Measurements from ENCODE around the gene HLA-DOA. TPM values are rescaled to one million over a fixed set of nuclear protein-coding genes. Genes with fewer than 3 reads are reported as not detected.

Gene HLA-DOA
- total RNA-seq, 1 donor from 2014 or later, result 0.69 TPM

GRCh38 chr6:32976334-32977069 lies 32.9 kb downstream of the HLA-DOA start:
- Mint-ChIP-seq H3K27ac (ENCODE audit: unreplicated experiment) (no peak overlapping the region), H3K4me1 (ENCODE audit: low read depth, unreplicated experiment) (peaks cover 8% of the 10 kb centered on the region), H3K27me3 (ENCODE audit: unreplicated experiment) (peaks cover 15% of the 10 kb centered on the region), H3K4me3 (ENCODE audit: unreplicated experiment) (peak overlapping the region; percentile 53), H3K9me3 (ENCODE audit: unreplicated experiment) (peaks cover 28% of the 10 kb centered on the region), H3K36me3 (ENCODE audit: unreplicated experiment) (peaks cover 8% of the 10 kb centered on the region)
- DNase-seq, result no peak
- no peak for TF ChIP-seq CTCF (IDR thresholded peaks at IDR 0.05; ENCODE audit: partially characterized antibody, unreplicated experiment)

GRCh38 chr6:32975886-32976285 lies 33.5 kb downstream of the HLA-DOA start:
- peak overlapping the region; percentile 99 for H3K4me3 Mint-ChIP-seq (ENCODE audit: unreplicated experiment)
- peaks cover 8% of the 10 kb centered on the region for H3K4me1 Mint-ChIP-seq (ENCODE audit: low read depth, unreplicated experiment)
- H3K9me3 Mint-ChIP-seq (ENCODE audit: unreplicated experiment), result peaks cover 34% of the 10 kb centered on the region
- TF ChIP-seq CTCF (IDR thresholded peaks at IDR 0.05; ENCODE audit: partially characterized antibody, unreplicated experiment), result no peak
- H3K36me3 Mint-ChIP-seq (ENCODE audit: unreplicated experiment), result peaks cover 8% of the 10 kb centered on the region
- no peak overlapping the region for H3K27ac Mint-ChIP-seq (ENCODE audit: unreplicated experiment)
- DNase-seq, result no peak
- peaks cover 20% of the 10 kb centered on the region for H3K27me3 Mint-ChIP-seq (ENCODE audit: unreplicated experiment)

- H3K4me1 Mint-ChIP-seq (ENCODE audit: low read depth, unreplicated experiment), result peaks cover 8% of the 10 kb centered on the region
- peaks cover 8% of the 10 kb centered on the region for H3K36me3 Mint-ChIP-seq (ENCODE audit: unreplicated experiment)
- H3K27me3 Mint-ChIP-seq (ENCODE audit: unreplicated experiment), result peaks cover 26% of the 10 kb centered on the region
- peak overlapping the region; percentile 52 for H3K27ac Mint-ChIP-seq (ENCODE audit: unreplicated experiment)
- TF ChIP-seq CTCF (IDR thresholded peaks at IDR 0.05; ENCODE audit: partially characterized antibody, unreplicated experiment), result no peak
- peaks cover 35% of the 10 kb centered on the region for H3K9me3 Mint-ChIP-seq (ENCODE audit: unreplicated experiment)
- DNase-seq, result no peak
- H3K4me3 Mint-ChIP-seq (ENCODE audit: unreplicated experiment), result peak overlapping the region; percentile 99
Measured at GRCh38 chr6:32974541-32975308, 34.7 kb downstream of the HLA-DOA start.

- peaks cover 5% of the 10 kb centered on the region for H3K36me3 Mint-ChIP-seq (ENCODE audit: unreplicated experiment)
- TF ChIP-seq CTCF (IDR thresholded peaks at IDR 0.05; ENCODE audit: partially characterized antibody, unreplicated experiment), result no peak
Measured at GRCh38 chr6:32974016-32974333, 35.4 kb downstream of the HLA-DOA start.

More at GRCh38 chr6:32974016-32974333, 35.4 kb downstream of the HLA-DOA start:
- H3K27me3 Mint-ChIP-seq (ENCODE audit: unreplicated experiment), result peaks cover 29% of the 10 kb centered on the region
- H3K4me1 Mint-ChIP-seq (ENCODE audit: low read depth, unreplicated experiment), result peaks cover 8% of the 10 kb centered on the region
- H3K27ac Mint-ChIP-seq (ENCODE audit: unreplicated experiment), result peak overlapping the region; percentile 100
- H3K4me3 Mint-ChIP-seq (ENCODE audit: unreplicated experiment), result peak overlapping the region; percentile 99
- no peak for DNase-seq
- H3K9me3 Mint-ChIP-seq (ENCODE audit: unreplicated experiment), result peaks cover 37% of the 10 kb centered on the region
